Measurements from ENCODE around the gene POLR2F.

GRCh38 chr22:37927637-37927936, 25.9 kb upstream of the POLR2F start:
- TF ChIP-seq EZH2phosphoT487 (IDR thresholded peaks at IDR 0.05): no peak
- TF ChIP-seq CTCF (IDR thresholded peaks at IDR 0.05): no peak
- TF ChIP-seq EZH2 (IDR thresholded peaks at IDR 0.05): no peak

All from neural progenitor cell (in vitro differentiated cells).